IPS-NIHi7 (cell line): ENCODE data around the gene FAM120AOS.
"Not testable (repeated sequence)": the region's sequence is repeated elsewhere in the genome, so short reads cannot be mapped to it uniquely, and the experiment has no call there.

Source experiments
- DNase-seq: peaks from one replicate; pipeline ENCODE4 v3.0.0; 2012; ENCODE audit warnings: mixed read lengths; ENCODE audit errors: extremely low spot score

Gene FAM120AOS

DNA sequence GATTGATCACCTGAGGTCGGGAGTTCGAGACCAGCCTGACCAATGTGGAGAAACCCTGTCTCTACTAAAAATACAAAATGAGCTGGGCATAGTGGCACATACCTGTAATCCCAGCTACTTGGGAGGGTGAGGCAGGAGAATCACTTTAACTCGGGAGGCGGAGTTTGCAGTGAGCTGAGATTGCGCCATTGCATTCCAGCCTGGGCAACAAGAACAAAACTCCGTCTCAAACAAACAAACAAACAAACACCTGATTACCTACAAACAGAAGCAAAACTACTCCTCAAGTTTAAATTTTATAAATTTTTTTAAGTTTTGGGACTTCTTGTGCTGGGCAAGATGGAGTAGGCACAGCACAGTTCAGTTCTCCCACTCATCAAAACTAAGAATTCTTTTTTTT, 14.1 kb downstream of the FAM120AOS start:
- not testable (repeated sequence) for DNase-seq

GRCh38 chr9:93437996-93438395, 15.4 kb downstream of the FAM120AOS start:
- DNase-seq: no peak

DNA sequence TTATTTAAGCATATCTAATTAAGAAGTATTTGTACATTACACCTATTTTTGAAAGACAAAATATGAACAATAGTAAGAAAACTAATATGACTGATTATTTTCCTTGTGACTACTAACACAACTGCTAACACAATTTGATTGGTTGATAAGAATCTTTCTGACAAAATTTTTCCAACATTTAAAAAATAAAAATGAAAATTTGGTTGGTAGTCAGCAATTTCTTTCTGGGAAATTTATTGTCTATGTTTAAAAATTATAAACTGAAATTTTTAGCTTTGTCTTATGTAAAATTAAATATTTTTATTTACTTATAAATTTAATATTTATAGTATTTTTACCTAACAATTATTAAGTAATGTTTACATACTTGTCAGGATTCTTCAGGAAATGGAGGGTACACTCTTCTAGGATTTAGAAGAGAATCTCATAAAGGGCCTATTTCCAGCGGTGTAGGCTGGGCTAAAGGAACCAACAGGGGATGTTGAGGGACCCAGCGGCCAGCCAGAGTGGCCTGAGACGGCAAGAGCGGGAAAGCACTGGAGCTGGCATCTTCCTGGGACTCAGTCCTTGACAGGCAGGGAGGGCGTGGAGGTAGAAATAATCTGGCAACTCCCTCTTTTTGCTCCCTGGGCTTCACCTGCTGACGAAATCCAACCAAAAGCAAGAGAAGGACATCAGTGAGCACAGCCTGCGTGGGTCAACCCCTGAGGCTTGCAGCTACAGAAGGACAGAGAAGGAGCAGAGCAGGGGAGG, 16.6 kb downstream of the FAM120AOS start:
- no peak for DNase-seq

DNA sequence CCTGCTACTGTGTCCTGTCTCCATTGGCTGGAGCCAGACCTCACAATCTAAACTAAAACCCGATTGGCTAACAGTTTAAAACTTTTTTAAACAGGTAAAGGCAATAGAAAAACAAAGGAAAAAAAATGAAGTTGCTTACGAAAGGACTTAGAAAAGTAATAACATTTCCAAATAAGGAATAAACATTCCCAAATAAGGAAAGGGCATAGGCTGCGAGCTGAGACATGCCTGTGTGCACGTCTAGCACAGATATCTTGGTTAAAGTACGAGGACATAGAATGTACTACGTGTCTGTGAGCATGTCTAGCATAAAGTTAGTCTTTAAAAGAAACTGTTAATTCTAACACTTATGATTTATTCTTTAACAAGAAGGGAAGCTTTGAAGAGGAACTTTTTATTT, 17.2 kb downstream of the FAM120AOS start:
- no peak for DNase-seq

DNA sequence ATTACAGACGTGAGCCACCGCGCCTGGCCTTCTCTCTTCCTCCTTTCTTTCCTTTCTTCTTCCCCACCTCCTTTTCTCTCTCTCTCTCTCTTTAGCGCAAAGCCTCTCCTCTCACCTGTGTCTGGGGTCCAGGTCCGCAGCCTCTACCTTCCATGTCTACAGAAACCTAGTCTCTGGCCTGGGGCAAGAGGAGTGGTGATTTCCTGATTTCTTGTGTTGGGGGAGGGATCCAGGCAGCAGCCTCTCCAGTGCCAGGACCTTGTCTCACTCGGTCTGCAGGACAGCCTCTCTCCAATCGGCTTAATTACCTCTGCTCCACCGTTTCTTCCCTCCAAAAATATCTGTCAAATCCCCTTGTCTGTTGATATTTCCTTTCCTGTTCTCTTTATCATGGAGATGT, 18.0 kb downstream of the FAM120AOS start:
- no peak for DNase-seq

DNA sequence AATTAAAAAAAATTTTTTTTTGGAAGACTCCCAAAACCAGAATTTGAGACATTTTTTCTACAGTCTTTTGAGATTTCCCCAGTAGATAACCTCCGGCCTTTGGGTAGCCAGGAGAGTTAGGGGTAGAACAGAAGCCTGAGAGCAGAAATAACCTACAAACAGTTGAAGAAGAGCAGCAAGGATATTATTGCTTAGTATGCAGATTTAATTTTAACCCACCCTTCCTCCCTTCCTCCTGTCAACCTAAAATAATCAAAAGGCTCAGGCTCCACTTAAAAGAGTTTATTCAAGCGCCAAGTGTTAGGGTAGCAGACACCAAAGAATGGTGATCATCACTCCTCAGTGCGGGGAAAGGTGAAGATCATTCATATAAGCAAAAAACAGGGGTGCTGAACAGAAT, 19.3 kb downstream of the FAM120AOS start:
- DNase-seq: no peak

DNA sequence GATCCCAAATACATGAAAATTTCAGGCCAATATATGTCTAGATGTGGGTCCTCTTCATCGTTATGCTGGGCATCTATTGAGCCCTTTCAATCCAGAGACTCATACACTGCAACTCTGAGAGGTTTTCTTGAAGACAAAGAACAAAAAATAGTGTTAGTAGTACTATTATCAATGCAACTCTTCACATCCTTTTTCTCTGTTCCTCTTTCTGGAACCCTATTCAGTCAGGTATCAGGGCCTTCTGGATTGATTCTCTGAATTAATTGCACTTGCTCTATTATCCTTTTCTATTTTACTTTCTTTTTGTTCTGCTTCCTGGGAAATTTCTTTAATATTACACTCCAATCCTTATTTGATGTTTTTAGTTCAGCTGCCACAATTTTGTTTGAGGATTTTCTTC, 20.4 kb downstream of the FAM120AOS start:
- no peak for DNase-seq

DNA sequence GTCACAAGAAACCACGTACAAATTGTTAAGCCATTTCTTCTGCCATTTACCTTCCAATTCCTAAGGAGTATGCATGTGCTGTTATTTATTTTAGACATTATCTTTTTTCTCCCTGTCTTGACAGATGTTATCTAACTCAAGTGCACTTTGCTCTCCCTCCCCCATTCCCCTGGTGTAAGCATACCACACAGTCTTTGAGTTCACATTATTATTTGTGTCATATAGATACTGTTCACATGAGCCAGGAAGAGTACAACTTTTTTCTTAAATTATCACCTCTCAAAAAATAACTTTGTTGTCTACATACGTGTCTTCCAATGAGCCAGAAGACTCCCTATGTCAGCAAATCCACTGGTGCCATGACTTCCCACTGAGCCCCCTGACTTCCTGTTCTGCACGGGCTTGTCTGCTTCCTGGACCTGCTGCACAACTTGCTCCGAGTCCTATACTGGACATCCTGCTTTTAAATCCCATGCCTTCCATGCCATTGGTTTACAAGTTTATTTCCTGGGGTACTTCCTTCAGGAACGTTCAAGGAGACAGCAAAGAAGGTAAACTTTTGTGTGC, 21.8 kb downstream of the FAM120AOS start:
- DNase-seq: no peak

DNA sequence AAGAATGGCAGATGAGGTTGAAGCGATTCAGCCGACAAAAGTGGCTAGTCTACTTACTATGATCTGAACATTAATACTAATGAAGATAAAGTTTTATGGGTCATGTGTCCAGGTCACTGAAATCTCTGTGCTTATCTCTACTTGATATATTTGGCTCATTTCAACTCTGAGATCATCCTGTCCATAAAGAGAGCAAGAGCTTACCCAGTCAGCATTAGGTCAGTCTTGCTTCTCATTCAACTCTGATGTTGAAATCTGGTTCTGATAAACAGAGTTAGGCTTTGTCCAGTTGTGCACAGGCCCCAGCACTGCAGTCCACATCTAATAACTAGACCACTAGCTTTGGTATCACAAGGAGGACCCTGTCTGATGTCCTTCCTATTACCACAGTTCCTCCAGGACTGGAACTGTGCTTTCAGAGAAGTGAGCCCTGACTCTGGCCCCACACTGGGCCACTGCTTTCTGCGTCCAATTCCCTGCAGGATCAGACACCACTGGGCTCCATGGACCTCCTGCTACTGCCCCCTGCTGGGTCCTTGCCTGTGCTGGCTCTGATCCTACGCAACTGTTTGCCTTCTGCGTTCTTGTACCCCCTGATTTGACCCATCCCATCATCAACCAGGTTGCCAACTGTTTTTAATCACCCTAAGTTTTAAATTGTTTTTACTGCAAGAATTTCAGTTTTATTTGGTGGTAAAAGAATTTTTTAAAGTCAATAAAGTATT, 25.6 kb downstream of the FAM120AOS start:
- peak; percentile 56 for DNase-seq

DNA sequence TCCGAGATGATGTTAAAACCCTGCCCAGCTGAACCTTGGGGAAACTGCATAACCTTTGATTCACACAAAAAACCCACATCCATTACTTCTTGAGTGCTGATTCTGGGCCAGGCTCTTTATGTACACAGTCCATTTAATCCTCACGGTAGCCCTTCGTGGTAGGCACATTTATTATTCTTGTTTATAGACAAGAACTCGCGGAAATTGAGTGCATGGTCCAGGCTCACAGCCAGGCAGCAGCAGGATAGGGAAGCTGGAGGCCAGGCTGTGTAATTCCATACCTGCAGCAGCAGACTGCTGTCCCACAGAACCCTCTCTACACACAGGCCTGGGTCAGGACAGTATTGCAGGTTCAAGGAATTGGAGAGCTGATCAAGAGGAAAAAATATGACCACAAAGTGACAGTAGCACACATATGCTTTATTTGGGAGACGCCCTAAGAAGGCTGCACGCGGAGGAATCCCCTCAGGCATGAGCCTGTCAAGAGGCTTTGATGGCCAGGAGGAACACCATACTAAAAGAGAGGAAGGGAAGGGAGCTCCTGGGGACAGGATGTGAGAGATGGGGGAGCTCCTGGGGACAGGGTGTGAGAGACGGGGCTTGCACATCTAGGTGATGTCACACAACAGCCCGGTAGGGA, 30.3 kb downstream of the FAM120AOS start:
- no peak for DNase-seq

DNA sequence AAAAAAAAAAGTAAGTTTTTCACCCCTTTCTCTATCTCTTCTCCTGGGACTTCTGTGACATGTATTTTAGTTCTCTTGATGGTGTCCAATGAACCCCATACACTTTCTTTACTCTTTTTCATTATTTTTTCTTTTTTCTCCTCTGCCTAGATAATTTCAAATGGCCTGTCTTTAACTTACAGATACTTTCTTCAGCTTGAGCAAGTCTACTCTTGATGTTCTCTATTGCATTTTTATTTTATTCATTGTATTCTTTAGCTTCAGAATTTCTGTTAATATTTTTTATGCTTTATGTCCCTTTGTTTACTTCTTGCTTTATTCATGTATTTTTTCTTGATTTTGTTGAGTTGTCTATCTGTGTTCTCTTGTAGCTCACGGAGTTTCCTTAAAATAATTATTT, 34.4 kb downstream of the FAM120AOS start:
- no peak for DNase-seq

DNA sequence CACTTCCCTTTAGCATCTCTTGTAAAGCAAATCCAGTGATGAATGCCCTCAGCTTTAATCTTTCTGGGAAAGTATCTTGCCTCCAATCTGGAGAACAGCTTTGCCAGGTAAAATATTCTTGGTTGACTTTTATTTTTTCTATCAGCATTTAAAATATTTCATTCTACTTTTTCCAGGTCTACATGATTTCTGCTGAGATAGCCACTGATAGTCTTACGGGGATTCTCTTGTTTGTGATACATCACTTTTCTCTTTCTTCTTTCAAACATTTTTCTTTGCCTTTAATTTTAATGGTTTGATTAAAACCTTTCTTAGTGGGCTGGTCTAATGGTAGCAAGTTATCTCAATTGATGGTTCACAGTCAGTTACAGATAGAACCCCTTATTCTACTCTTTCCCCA, 35.8 kb downstream of the FAM120AOS start:
- no peak for DNase-seq

DNA sequence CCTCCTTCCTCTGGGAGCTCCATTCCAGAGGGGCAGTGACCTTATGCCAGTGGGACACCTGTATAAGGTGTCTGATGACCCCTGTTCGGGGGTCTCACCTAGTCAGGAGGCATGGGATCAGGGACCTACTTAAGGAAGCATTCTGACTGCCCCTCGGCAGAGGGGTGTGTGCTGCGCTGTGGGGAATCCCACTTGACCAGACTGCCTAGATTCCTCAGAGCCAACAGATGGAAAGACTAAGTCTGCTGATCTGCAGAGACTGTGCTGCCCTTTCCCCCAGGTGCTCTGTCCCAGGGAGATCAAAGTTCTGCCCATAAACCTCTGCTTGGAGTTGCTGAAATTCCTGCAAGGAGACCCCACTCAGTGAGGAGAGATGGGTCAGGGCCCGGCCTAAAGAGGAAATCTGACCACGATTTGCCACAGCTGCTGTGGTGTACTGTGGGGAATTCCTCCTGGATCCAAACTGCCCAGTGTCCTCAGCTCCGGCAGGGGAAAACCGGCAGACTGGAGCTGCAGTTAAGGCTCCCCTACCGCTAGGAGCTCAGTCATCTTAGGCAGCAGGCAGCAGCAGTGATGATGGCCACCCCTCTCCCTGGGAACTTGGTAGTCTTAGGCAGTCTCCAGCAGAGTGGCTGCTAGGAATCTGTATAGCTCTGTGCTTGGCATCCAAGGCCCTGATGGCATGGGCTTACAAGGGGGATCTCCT, 36.7 kb downstream of the FAM120AOS start:
- DNase-seq: no peak

- no peak for DNase-seq
Measured at GRCh38 chr9:93415176-93415690, 38.1 kb downstream of the FAM120AOS start.

GRCh38 chr9:93413530-93413929, 39.9 kb downstream of the FAM120AOS start:
- DNase-seq: no peak

GRCh38 chr9:93406371-93406770, 47.0 kb downstream of the FAM120AOS start:
- DNase-seq: no peak

DNA sequence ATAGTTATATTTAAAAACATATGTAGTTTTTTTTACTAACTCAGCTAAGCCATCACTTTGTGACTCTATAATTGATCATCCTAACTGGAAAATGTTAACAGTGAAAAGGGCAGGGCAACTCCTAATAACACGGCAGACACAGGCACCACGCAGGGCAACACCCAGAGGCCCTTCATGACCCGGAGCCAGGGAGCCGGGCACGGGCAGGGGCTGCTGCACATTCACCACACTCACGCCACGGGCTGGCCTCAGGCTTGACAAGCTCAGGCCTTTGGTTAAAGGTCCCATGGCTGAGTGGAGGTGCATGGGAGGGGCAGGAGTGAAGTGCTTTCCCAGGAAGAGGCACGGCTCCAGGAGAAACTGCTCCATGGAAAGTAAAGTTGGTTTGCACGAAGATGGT, 54.9 kb downstream of the FAM120AOS start:
- DNase-seq: no peak

- no peak for DNase-seq
Measured at GRCh38 chr9:93397661-93398373, 55.6 kb downstream of the FAM120AOS start.
